ENCODE data around the gene NDUFB10.

NDUFB10 gene

DNA sequence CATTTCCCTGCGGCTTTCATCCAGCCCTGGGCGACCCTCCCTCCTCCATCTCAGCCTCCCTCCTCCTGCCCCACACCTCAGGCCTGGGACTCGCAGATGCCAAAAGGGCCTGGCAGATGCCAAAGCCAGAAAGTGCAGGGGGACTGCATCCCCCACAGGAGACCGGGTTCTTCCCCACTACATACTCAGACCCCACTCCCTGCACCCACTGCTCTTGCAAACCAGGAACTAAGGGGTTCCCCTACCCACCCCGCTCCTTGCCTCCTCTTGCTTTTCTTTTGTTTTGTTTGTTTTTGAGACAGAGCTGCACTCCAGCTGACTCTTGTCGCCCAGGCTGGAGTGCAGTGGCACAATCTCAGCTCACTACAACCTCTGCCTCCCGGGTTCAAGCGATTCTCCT, 44.4 kb upstream of the NDUFB10 start:
- no peak for DNase-seq (ENCODE audit: low read depth)
- TF ChIP-seq, protein P1, sequence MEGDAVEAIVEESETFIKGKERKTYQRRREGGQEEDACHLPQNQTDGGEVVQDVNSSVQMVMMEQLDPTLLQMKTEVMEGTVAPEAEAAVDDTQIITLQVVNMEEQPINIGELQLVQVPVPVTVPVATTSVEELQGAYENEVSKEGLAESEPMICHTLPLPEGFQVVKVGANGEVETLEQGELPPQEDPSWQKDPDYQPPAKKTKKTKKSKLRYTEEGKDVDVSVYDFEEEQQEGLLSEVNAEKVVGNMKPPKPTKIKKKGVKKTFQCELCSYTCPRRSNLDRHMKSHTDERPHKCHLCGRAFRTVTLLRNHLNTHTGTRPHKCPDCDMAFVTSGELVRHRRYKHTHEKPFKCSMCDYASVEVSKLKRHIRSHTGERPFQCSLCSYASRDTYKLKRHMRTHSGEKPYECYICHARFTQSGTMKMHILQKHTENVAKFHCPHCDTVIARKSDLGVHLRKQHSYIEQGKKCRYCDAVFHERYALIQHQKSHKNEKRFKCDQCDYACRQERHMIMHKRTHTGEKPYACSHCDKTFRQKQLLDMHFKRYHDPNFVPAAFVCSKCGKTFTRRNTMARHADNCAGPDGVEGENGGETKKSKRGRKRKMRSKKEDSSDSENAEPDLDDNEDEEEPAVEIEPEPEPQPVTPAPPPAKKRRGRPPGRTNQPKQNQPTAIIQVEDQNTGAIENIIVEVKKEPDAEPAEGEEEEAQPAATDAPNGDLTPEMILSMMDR (conservative IDR thresholded peaks at IDR 0.05; ENCODE audit: low read depth, low read length), result no peak
- no peak overlapping the region for H3K4me3 ChIP-seq (ENCODE audit: low read depth, low read length)

DNA sequence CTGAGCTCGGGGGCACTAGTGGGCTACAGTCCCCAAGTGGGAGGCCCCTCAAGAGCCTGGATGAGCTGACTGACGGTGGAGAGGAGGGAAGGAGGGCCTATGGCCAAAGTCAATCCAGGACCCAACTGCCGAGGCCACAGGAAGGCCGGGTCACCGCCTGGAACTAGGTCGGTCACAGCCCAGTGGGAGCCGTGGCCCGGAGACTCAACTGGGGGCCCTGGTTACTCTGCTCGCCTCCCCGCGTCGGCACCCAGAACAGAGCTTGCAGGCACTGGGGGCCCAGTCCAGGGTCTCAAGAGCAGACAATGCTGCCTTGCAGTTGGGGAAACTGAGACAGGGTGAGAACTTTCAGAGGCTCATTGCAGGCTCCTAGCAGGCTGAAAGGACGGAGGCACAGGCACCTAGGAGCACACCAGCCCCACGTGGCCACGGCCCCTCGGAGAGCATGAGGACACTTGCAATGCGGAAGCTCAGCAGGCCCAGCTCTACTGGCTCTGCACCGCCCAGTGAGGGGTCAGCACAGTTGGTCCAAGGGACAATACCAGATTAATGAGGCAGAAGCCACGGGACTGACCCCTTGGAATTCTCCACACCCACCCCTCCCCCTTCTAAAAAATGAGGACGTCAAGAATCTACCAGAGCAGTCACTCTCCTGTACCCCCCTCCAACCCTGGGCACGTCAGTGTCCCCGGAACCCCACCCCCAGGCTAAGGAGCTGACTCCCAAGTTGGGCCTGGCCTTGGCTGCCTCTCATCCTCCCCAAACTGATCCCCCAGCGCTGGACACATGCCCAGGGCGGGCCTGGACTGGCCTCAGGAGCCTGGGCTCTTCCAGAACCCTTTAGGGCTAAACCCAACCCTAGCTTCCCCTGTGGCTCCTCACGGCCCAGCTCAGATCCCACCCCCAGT, 43.4 kb upstream of the NDUFB10 start:
- no peak for DNase-seq (ENCODE audit: low read depth)
- H3K4me3 ChIP-seq (ENCODE audit: low read depth, low read length), result no peak overlapping the region
- TF ChIP-seq, protein P1 (conservative IDR thresholded peaks at IDR 0.05; ENCODE audit: low read depth, low read length), result no peak

DNA sequence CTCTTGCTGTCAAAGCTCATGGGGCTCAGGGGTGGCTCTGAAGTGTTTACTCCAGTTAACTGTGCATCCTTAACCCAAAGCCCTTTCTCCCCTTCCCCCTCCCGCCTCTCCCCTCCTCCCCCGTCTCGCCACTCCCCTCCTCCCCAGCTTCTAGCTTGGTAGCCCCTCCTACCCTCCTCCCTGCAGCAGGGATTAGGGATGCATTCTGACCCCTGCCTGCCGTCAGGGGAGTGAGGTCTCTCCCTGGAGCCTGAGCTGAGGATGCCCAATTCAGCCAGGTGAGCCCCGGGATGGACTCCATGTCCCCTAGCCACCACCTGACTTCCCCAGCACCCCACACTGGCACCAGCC, 42.7 kb upstream of the NDUFB10 start:
- H3K4me3 ChIP-seq (ENCODE audit: low read depth, low read length), result no peak overlapping the region
- DNase-seq (ENCODE audit: low read depth), result no peak
- TF ChIP-seq, protein P1 (conservative IDR thresholded peaks at IDR 0.05; ENCODE audit: low read depth, low read length), result no peak

DNA sequence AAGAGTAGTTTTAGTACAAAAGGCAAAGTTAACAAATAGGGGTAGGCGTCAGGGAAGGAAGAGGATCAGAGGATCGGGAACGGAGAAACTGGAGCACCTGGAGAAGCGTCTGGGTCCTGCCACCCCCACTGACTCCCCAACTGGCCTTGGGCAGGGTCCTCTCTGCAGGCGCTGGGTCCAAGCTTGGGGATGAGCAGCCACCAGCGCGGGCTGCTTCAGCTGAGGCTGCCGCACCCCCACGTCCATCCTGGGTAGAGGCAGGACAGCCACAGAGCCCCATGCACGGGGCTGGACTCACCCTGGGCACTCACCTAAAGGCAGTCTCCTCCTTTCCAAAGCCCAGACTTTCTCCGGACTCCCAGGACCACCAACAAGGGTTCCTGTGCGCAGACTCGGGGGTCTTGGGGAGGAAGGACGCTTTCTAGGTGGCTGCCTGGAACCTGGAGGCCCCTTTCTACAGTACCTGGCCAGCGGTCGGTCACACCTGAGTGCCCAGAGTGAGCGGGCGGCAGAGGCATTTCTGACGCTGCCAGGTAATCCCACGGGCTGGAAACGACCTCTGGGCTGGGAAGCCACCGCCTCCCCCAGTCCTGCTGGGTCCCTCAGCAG, 42.2 kb upstream of the NDUFB10 start:
- no peak overlapping the region for H3K4me3 ChIP-seq (ENCODE audit: low read depth, low read length)
- no peak for DNase-seq (ENCODE audit: low read depth)
- TF ChIP-seq, protein P1 (conservative IDR thresholded peaks at IDR 0.05; ENCODE audit: low read depth, low read length), result no peak

DNA sequence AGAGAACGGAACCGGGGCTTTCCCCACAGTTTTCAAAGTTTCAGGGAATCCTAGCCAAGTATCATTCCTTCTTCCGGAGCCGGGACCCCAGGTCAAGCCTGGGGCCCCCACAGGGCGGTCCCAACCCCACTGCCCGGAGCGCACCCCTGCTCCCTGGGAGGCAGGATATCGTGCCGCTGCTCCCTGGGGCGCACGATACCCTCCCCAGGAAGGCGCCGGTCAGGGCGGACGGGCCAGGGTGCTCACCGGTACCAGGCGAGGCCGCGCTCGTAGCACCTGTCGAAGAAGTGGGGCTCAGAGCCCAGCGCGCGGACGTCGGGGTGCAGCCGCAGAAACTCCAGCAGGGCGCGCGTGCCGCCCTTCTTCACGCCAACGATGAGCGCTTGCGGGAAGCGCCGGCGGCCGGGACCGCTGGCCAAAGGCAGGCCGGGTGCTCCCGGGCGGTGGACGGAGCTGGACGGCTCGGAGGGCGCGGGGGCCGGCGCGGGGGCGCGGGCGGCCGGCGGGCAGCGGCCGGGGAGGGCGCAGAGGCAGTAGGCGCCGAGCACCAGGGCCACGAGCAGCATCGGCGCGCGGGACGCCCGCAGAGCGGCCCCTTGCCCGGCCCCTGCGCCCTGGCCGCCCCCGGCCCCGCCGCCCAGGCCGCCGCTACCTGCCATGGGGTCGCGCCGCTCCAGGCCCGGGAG, 41.5 kb upstream of the NDUFB10 start:
- no peak overlapping the region for H3K4me3 ChIP-seq (ENCODE audit: low read depth, low read length)
- DNase-seq (ENCODE audit: low read depth), result no peak
- TF ChIP-seq, protein P1 (conservative IDR thresholded peaks at IDR 0.05; ENCODE audit: low read depth, low read length), result no peak

DNA sequence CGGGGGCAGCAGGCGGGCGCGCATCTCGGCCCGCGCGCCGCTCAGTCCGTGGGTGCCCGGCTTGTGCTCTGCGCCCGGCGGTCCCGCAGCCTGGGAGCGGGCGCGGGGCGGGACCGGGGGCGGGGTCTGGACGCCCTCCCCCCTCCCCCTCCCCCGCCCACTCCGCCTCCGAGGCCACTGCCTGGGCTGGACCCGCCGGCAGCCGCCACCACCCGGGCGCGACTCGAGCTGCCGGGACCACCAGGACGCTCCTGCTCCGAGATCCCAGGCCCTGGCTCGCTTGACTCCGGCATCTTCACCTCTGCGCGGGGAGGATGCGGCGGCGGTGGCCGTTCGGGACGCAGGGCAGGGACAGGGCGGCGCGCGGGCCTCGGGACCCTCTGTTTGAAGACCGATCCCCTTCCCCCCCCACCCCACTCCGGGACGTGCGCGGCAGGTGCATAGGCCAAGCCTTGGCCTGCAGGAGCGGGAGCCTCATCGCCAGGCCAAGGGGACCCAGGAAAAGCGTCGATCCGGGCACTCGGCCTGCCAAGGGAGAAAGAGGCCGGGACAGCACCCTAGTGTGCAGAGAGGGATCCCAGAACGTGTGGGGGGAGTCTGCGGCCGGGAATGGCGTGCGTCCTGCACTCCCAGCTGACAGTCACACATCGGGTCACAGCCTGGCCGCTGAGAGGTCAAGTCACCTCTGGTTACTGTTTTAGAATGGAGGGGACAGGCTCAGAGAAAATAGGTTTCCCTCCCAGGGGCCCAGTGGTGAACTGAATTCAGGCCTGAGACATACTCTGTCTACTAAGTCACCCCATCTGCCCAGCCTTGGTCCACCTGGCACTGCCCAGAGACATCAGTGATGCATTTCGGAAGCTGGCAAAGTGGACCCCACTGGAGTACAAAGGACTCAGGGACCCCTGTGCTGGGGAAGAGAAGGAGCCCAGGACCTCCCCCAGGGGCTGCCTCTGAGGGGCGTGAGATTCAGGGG, 40.7 kb upstream of the NDUFB10 start, which contains the start of gene HS3ST6:
TSS of gene HS3ST6 (minus strand) at position 65 of the 976 bp plus-strand sequence. CDS start 92 bp downstream, outside the sequence.
- no peak within 1 kb of the TSS for H3K4me3 ChIP-seq (ENCODE audit: low read depth, low read length)
- DNase-seq (ENCODE audit: low read depth), result no peak
- TF ChIP-seq, protein P1 (conservative IDR thresholded peaks at IDR 0.05; ENCODE audit: low read depth, low read length), result no peak

Data from choroid plexus epithelial cell (primary cell).